Endothelial cell of umbilical vein (primary cell): Measurements from ENCODE around the gene HDAC5. TPM values are rescaled to one million over a fixed set of nuclear protein-coding genes. Genes with fewer than 3 reads are reported as not detected.

Experiments
- BruUV-seq: library from RNA; stranded (reverse); fragments of 400-500 nt; replicated peaks from 2 replicates; lab custom pipeline; 2021; lab: Mats Ljungman, UMichigan
- CTCF ChIA-PET: fragments of 300-600, 350-600 bp; sonication (Branson Sonifier 250); formaldehyde crosslinking; loops from one replicate; lab custom pipeline; 2021; ENCODE audit warnings: antibody characterized with exemption, inconsistent platforms; lab: Charles Lee
- POLR2A ChIA-PET: fragments of 300-600, 350-600 bp; sonication (Branson Sonifier 250); formaldehyde crosslinking; loops from one replicate; lab custom pipeline; 2021; ENCODE audit warnings: antibody characterized with exemption, inconsistent platforms; lab: Charles Lee
- DNase-seq: peaks from one replicate; pipeline ENCODE4 v3.0.0-alpha.2; 2011; ENCODE audit warnings: low read depth, low spot score
- FAIRE-seq: peaks from 2 replicates; lab custom pipeline; 2011; peaks lifted over from hg19 to GRCh38; lab: Jason Lieb, UNC
- H2AFZ ChIP-seq: 2 replicates; pipeline ENCODE4 v1.6.0; 2012; ENCODE audit warnings: low read depth, low read length, control low read depth, inconsistent platforms
- H3K27ac ChIP-seq: 2 replicates; pipeline ENCODE4 v1.5.1; 2011; ENCODE audit warnings: low read depth, mild to moderate bottlenecking, control low read depth, low read length, moderate library complexity; ENCODE audit not compliant: insufficient read depth
- H3K27me3 ChIP-seq, 2 experiments: 2 replicates each; pipeline versions ENCODE4 v1.6.0 to v1.6.1; 2011; ENCODE audit warnings: low read length in 2 of 2, mixed read lengths in 1 of 2; ENCODE audit not compliant: control insufficient read depth in 2 of 2, insufficient read depth in 2 of 2
- H3K36me3 ChIP-seq, 2 experiments: 2 replicates in 1 of 2; 3 replicates in 1 of 2; pipeline ENCODE4 v1.5.1; 2011; ENCODE audit warnings: low read length in 2 of 2, mild to moderate bottlenecking in 1 of 2, moderate library complexity in 1 of 2; ENCODE audit not compliant: control insufficient read depth in 2 of 2, insufficient read depth in 2 of 2; ENCODE audit errors: extremely low read depth in 1 of 2
- H3K4me1 ChIP-seq: 3 replicates; pipeline ENCODE4 v1.5.1; 2011; ENCODE audit warnings: mild to moderate bottlenecking, low read length; ENCODE audit not compliant: control insufficient read depth, insufficient read depth; ENCODE audit errors: extremely low read depth
- H3K4me2 ChIP-seq: 2 replicates; pipeline ENCODE4 v1.6.1; 2011; ENCODE audit warnings: low read length, control low read depth, mixed read lengths; ENCODE audit not compliant: insufficient read depth
- H3K4me3 ChIP-seq, 3 experiments: fragments of 200-600 bp in 1 of 3; sonication (generic), shearing (Covaris generic) in 1 of 3; replicated peaks in 1 of 3; 2 replicates each; pipeline ENCODE4 v1.5.1; 2011 to 2016; ENCODE audit warnings: control low read depth in 3 of 3, low read length in 3 of 3, mild to moderate bottlenecking in 2 of 3, inconsistent platforms in 1 of 3, low read depth in 1 of 3, moderate library complexity in 1 of 3; ENCODE audit not compliant: insufficient read depth in 1 of 3
- H3K79me2 ChIP-seq: 2 replicates; pipeline ENCODE4 v1.6.0; 2012; ENCODE audit warnings: low read length, inconsistent platforms; ENCODE audit not compliant: control insufficient read depth, insufficient read depth
- H3K9ac ChIP-seq: replicated peaks from 2 replicates; pipeline ENCODE3; 2011; ENCODE audit warnings: low read length, control low read depth; ENCODE audit not compliant: insufficient read depth; ENCODE audit errors: extremely low read depth
- H3K9me1 ChIP-seq: replicated peaks from 3 replicates; pipeline ENCODE4 v1.6.0; 2011; ENCODE audit warnings: mild to moderate bottlenecking, low read length; ENCODE audit not compliant: control insufficient read depth, insufficient read depth; ENCODE audit errors: extremely low read depth
- H3K9me3 ChIP-seq: replicated peaks from 2 replicates; pipeline ENCODE4 v1.5.1; 2012; ENCODE audit warnings: low read length, inconsistent platforms; ENCODE audit not compliant: control insufficient read depth, insufficient read depth
- H4K20me1 ChIP-seq: replicated peaks from 2 replicates; pipeline ENCODE3; 2011; ENCODE audit warnings: mild to moderate bottlenecking, low read length; ENCODE audit not compliant: control insufficient read depth, insufficient read depth; ENCODE audit errors: extremely low read depth
- CTCF ChIP-seq, 2 donors: IDR thresholded peaks; 1 replicate in 1 of 2; 2 replicates in 1 of 2; pipeline ENCODE4 v1.5.1; 2011; ENCODE audit warnings: low read length in 2 of 2, mild to moderate bottlenecking in 2 of 2, moderate library complexity in 2 of 2, control low read depth in 1 of 2, inconsistent platforms in 1 of 2, low read depth in 1 of 2; ENCODE audit not compliant: insufficient read depth in 1 of 2; ENCODE audit errors: extremely low read depth in 1 of 2
- EZH2 ChIP-seq: IDR thresholded peaks from 2 replicates; pipeline ENCODE4 v1.6.1; 2012; ENCODE audit warnings: borderline replicate concordance, low read depth, mild to moderate bottlenecking, moderate library complexity, low read length, inconsistent platforms; ENCODE audit not compliant: severe bottlenecking
- FOS ChIP-seq: IDR thresholded peaks from 2 replicates; pipeline ENCODE4 v1.6.1; 2011; ENCODE audit warnings: mild to moderate bottlenecking, low read length, moderate library complexity, borderline replicate concordance; ENCODE audit not compliant: insufficient read depth
- GATA2 ChIP-seq: IDR thresholded peaks from 2 replicates; pipeline ENCODE4 v1.7.0; 2011; ENCODE audit warnings: low read depth, mild to moderate bottlenecking, moderate library complexity, mixed read lengths, low read length; ENCODE audit not compliant: insufficient read length, insufficient read depth
- JUN ChIP-seq: IDR thresholded peaks from 2 replicates; pipeline ENCODE4 v1.6.1; 2011; ENCODE audit warnings: borderline replicate concordance, low read depth; ENCODE audit not compliant: insufficient read length, insufficient read depth
- MYC ChIP-seq: IDR thresholded peaks from one replicate; pipeline ENCODE4 v1.6.1; 2011; ENCODE audit warnings: mild to moderate bottlenecking, low read depth, low read length
- POLR2A ChIP-seq: IDR thresholded peaks from 2 replicates; pipeline ENCODE4 v1.6.1; 2012; ENCODE audit warnings: low read depth, mild to moderate bottlenecking, control low read depth, low read length
- dilution Hi-C: fragments of 300-500 bp; cut with MboI; formaldehyde crosslinking; loops from one replicate; pipeline ENCODE4 v1.15.0; 2019; ENCODE audit warnings: low sequenced_read_pairs; ENCODE audit not compliant: extremely low pct_ligation_motif_present
- intact Hi-C: fragments of 100-400 bp; cut with micrococcal nuclease; formaldehyde crosslinking; loops from one replicate; pipeline ENCODE4 v1.10.0; 2022
- polyA plus RNA-seq, 4 experiments: library from polyadenylated mRNA; depleted of rRNA in 3 of 4; stranded (reverse) in 3 of 4; unstranded in 1 of 4; fragments of >200 nt; gene quantifications; 2 replicates each; pipeline versions ENCODE4 v1.2.1 to v1.2.3, GENCODE V29; 2011 to 2012; ENCODE audit warnings: missing spikeins in 1 of 4
- total RNA-seq: library from RNA; stranded (reverse); gene quantifications from 2 replicates; pipeline ENCODE4 v1.2.3, GENCODE V29; 2021

Gene HDAC5
- total and polyA plus RNA-seq, 2 donors (not counting 3 experiments of a cell fraction or from before 2014, with no cell fraction given) = 35.4 to 40.4 TPM

- no peaks in the 10 kb centered on the region for H3K9me3 ChIP-seq
- no peaks in the 10 kb centered on the region for H3K79me2 ChIP-seq
- no peak overlapping the region for H3K27ac ChIP-seq
- no TSS peak for BruUV-seq
- peak; percentile 50 for DNase-seq
- peak; percentile 86 for FAIRE-seq
- H2AFZ ChIP-seq = no peak overlapping the region
- no peaks in the 10 kb centered on the region for H3K9me1 ChIP-seq
- H3K4me1 ChIP-seq = peaks cover 6% of the 10 kb centered on the region
- H3K4me2 ChIP-seq = no peak overlapping the region
- no peak overlapping the region for H3K4me3 ChIP-seq
- POLR2A ChIA-PET = no interaction called here
- intact Hi-C loops = no loop called here
- TF ChIP-seq EZH2 (no peak), MYC (no peak), POLR2A (no peak), JUN (no peak), GATA2 (no peak), CTCF (IDR thresholded peaks at IDR 0.05; ENCODE audit: extremely low read depth in 1 of 2, insufficient read depth in 1 of 2, low read depth in 1 of 2, low read length in 2 of 2) (no peak), FOS (no peak)
- H4K20me1 ChIP-seq = no peaks in the 10 kb centered on the region
- dilution Hi-C loops = no loop called here
- CTCF ChIA-PET = interaction anchor here (0.6 to 3.0 kb wide), 11 partner anchors 8 to 177 kb away, joined by 3 to 18 read pairs (median 4); partner anchors contain the start of genes G6PC3 and HDAC5
- no peaks in the 10 kb centered on the region for H3K27me3 ChIP-seq
- H3K36me3 ChIP-seq = peaks cover 3 to 19% of the 10 kb centered on the region in 2 experiments
- H3K9ac ChIP-seq = no peak overlapping the region
Measured at GRCh38 chr17:44086364-44087311, 36.8 kb downstream of the HDAC5 start.
